Thoracic aorta (tissue), 2 donors: ENCODE data around the gene DAGLA. TPM values are rescaled to one million over a fixed set of nuclear protein-coding genes. Genes with fewer than 3 reads are reported as not detected.

Experiments
- ATAC-seq: fragments of 150-250 bp; one replicate; pipeline ENCODE4 v1.8.0; 2017; ENCODE audit warnings: low read depth; ENCODE audit not compliant: insufficient number of reproducible peaks, low FRiP score
- DNase-seq: peaks from one replicate; pipeline ENCODE4 v3.0.0-alpha.2; 2020; ENCODE audit warnings: low spot score
- H3K27ac ChIP-seq, 2 donors: fragments of 200-600 bp; sonication (generic); 1 replicate in 1 of 2; 2 replicates in 1 of 2; pipeline ENCODE4 v1.5.1; 2016; ENCODE audit warnings: mild to moderate bottlenecking in 2 of 2, moderate library complexity in 2 of 2
- H3K27me3 ChIP-seq: fragments of 200-600 bp; sonication (generic); replicated peaks from 2 replicates; pipeline ENCODE4 v1.6.0; 2016; ENCODE audit warnings: mild to moderate bottlenecking; ENCODE audit not compliant: insufficient read depth
- H3K36me3 ChIP-seq: fragments of 200-600 bp; sonication (generic); one replicate; pipeline ENCODE4 v1.5.1; 2016
- H3K4me1 ChIP-seq, 2 donors: fragments of 200-600 bp; sonication (generic); 1 replicate in 1 of 2; 2 replicates in 1 of 2; pipeline versions ENCODE4 v1.5.1 to v1.6.0; 2016; ENCODE audit warnings: low read depth in 2 of 2, mild to moderate bottlenecking in 1 of 2; ENCODE audit not compliant: control insufficient read depth in 1 of 2
- H3K4me3 ChIP-seq: fragments of 200-600 bp; sonication (generic); 2 replicates; pipeline ENCODE4 v1.5.1; 2016; ENCODE audit warnings: mild to moderate bottlenecking
- H3K9me3 ChIP-seq: fragments of 200-600 bp; sonication (generic); 2 replicates; pipeline ENCODE4 v1.5.1; 2016
- total RNA-seq, 2 donors: library from RNA; depleted of rRNA; stranded (reverse); fragments of >200 nt; gene quantifications; one replicate each; pipeline versions ENCODE4 v1.1.0 to v1.2.3, GENCODE V29; 2016
- TF ChIP-seq, protein P1 (sequence below): fragments of 200-600 bp; sonication (generic); IDR thresholded peaks from one replicate; pipeline ENCODE4 v1.5.1; 2019; ENCODE audit warnings: antibody characterized with exemption

Gene DAGLA
- total RNA-seq, 2 donors from 2014 or later: 1.2 to 1.4 TPM

DNA sequence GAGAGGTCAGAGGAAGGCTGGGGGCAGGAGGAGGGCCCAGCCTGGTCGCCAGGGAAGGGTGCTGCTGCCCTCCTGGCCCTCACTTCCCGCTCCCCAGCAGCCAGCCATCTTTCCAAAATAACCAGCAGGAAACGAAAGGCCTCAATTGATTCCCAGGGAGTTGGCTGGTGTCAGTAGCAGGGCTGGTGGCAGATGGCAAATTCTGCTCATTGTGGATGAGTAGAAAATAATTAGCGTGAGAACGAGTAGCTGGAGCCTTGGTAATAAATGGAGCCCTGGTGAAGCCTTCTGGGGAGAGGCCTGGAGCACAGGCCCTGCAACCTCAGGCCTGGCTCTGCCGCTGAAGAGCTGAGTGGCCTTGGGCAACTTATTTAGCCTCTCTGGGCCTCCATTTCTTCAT is 31.3 kb downstream of the DAGLA start:
- H3K9me3 ChIP-seq: no peaks in the 10 kb centered on the region
- no peak overlapping the region for H3K4me3 ChIP-seq
- ATAC-seq: no peak
- no peaks in the 10 kb centered on the region for H3K36me3 ChIP-seq
- DNase-seq: no peak
- TF ChIP-seq, protein P1, sequence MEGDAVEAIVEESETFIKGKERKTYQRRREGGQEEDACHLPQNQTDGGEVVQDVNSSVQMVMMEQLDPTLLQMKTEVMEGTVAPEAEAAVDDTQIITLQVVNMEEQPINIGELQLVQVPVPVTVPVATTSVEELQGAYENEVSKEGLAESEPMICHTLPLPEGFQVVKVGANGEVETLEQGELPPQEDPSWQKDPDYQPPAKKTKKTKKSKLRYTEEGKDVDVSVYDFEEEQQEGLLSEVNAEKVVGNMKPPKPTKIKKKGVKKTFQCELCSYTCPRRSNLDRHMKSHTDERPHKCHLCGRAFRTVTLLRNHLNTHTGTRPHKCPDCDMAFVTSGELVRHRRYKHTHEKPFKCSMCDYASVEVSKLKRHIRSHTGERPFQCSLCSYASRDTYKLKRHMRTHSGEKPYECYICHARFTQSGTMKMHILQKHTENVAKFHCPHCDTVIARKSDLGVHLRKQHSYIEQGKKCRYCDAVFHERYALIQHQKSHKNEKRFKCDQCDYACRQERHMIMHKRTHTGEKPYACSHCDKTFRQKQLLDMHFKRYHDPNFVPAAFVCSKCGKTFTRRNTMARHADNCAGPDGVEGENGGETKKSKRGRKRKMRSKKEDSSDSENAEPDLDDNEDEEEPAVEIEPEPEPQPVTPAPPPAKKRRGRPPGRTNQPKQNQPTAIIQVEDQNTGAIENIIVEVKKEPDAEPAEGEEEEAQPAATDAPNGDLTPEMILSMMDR: no peak
- no peaks in the 10 kb centered on the region for H3K4me1 ChIP-seq
- no peak overlapping the region for H3K27ac ChIP-seq
- no peaks in the 10 kb centered on the region for H3K27me3 ChIP-seq

DNA sequence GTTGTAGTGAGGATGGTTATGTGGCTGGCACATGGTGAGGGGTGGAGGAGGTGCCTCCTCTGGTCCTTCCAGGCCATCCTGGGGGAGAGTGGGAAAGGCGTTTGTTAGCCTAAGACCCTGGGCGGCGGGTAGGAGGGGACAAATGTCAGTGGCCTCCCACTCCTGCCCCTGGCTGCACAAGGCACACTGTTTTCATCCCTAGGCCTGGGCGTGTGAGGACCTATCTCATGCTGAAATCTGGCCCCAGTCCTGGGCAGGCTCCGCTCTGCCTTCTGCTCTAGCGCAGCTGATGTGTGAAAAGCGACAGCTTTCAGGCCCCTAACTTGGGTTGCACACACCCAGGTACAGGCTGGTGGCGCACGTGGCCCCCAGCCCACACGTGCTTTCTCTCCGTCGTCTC is 32.1 kb downstream of the DAGLA start:
- TF ChIP-seq, protein P1: no peak
- H3K4me3 ChIP-seq: no peak overlapping the region
- H3K36me3 ChIP-seq: no peaks in the 10 kb centered on the region
- no peaks in the 10 kb centered on the region for H3K9me3 ChIP-seq
- ATAC-seq: no peak
- no peaks in the 10 kb centered on the region for H3K4me1 ChIP-seq
- H3K27ac ChIP-seq: no peak overlapping the region
- no peak for DNase-seq
- H3K27me3 ChIP-seq: no peaks in the 10 kb centered on the region

DNA sequence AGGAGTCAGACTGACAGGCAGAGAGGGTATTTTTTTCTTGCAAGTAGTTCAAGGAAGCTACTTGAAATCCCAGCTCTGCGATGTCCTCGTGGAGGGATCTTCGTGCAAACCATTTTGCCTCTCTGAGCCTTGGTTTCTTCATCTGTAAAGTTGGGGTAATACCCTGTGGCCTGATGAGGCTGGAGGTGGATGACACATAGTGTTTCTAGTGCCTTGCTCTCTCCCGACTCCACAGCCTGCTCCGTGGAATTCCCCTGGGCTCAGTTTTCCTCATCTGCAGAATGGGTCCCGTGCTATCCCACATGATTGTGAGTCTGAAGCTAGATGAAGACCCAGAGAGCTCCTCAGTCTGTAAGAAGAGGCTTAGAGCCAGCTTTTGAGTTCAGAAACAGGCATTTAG is 32.7 kb downstream of the DAGLA start:
- ATAC-seq (no peak), DNase-seq (no peak)
- no peak overlapping the region for H3K27ac ChIP-seq
- peaks cover 0 to 2% of the 10 kb centered on the region in 2 donors for H3K4me1 ChIP-seq
- TF ChIP-seq, protein P1: no peak
- H3K27me3 ChIP-seq: no peaks in the 10 kb centered on the region
- H3K36me3 ChIP-seq: no peaks in the 10 kb centered on the region
- H3K4me3 ChIP-seq: no peak overlapping the region
- no peaks in the 10 kb centered on the region for H3K9me3 ChIP-seq

DNA sequence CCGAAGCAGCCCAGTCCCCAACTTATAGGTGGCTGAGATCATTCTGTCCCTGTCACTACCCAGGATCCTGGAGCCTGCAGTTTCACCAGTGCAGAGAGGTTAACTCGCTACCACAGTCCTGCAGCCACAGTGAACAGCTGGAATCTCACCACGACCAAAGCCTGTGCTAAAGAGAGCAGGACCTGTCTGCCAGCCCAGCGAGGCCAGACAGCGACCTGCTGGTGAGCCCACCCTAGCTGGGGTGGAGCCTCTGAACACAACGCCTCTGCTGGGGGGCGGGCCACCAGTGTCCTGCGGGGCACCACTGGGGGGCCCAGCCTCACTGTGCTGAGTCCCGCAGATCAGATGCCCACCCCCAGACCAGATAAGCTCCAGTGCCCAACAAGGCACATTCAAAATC is 33.3 kb downstream of the DAGLA start:
- no peaks in the 10 kb centered on the region for H3K9me3 ChIP-seq
- no peaks in the 10 kb centered on the region for H3K36me3 ChIP-seq
- no peaks in the 10 kb centered on the region for H3K27me3 ChIP-seq
- H3K4me3 ChIP-seq: no peak overlapping the region
- ATAC-seq (no peak), DNase-seq (no peak)
- TF ChIP-seq, protein P1: no peak
- no peak overlapping the region for H3K27ac ChIP-seq
- peaks cover 0 to 8% of the 10 kb centered on the region in 2 donors for H3K4me1 ChIP-seq

DNA sequence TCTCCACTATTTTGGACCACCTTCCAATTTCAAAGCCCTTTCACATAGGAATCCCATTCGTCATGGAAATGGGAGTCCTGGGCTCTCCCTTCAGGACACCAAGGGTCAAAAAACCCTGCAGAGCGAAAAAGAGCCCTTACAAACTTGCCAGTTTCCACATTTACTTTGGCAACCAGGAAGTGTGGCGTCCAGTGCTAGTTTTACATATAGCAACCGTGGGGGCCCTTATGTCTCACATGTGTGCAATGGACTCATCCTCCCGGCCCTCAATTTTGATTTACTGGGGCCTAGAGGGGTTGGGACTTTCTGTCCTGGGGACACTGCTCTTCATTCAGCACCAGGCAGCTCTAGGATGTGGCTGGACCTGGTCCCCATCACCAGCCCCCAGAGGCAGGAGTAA is 33.7 kb downstream of the DAGLA start:
- no peak for DNase-seq
- Histone ChIP-seq H3K36me3 (no peaks in the 10 kb centered on the region), H3K27ac (no peak overlapping the region), H3K4me3 (no peak overlapping the region), H3K9me3 (no peaks in the 10 kb centered on the region), H3K27me3 (no peaks in the 10 kb centered on the region), H3K4me1 (peaks cover 0 to 10% of the 10 kb centered on the region in 2 donors)
- TF ChIP-seq, protein P1: no peak
- ATAC-seq: no peak
